HG02943 (cell line): ENCODE measurements around the gene DSTYK.
A peak's percentile ranks its signal among the peaks of the same experiment; 100 is the strongest.

Source experiments
- ATAC-seq: cut with Tn5 transposase; IDR thresholded peaks from one replicate; pipeline ENCODE4 v1.9.1; 2021; ENCODE audit warnings: mild to moderate bottlenecking, low read depth, moderate library complexity; ENCODE audit not compliant: unreplicated experiment

Gene DSTYK

GRCh38 chr1:205142102-205142469 lies 69.4 kb downstream of the DSTYK start:
- ATAC-seq = no peak

GRCh38 chr1:205141236-205142101 lies 70.0 kb downstream of the DSTYK start:
- ATAC-seq = no peak

- no peak for ATAC-seq
Measured at GRCh38 chr1:205140113-205140512, 71.4 kb downstream of the DSTYK start.

GRCh38 chr1:205137901-205138300 lies 73.6 kb downstream of the DSTYK start:
- ATAC-seq = no peak

GRCh38 chr1:205133287-205133686 lies 78.2 kb downstream of the DSTYK start:
- ATAC-seq = no peak

GRCh38 chr1:205129447-205130029 lies 82.0 kb downstream of the DSTYK start:
- ATAC-seq = no peak

- no peak for ATAC-seq
Measured at GRCh38 chr1:205128050-205128449, 83.5 kb downstream of the DSTYK start.

GRCh38 chr1:205127646-205128045 lies 83.9 kb downstream of the DSTYK start:
- no peak for ATAC-seq

- ATAC-seq = no peak
Measured at GRCh38 chr1:205124726-205125125, 86.8 kb downstream of the DSTYK start.

GRCh38 chr1:205122489-205122882 lies 89.0 kb downstream of the DSTYK start:
- ATAC-seq = no peak

- ATAC-seq = peak; percentile 89
Measured at GRCh38 chr1:205121660-205122488, 89.6 kb downstream of the DSTYK start, which contains the start of gene RBBP5. RBBP5 (minus strand) TSS chr1:205121978; CDS start chr1:205121873, 105 bp downstream.

- no peak for ATAC-seq
Measured at GRCh38 chr1:205118752-205119151, 92.8 kb downstream of the DSTYK start.

GRCh38 chr1:205111354-205111753 lies 100.1 kb downstream of the DSTYK start:
- no peak for ATAC-seq

GRCh38 chr1:205109711-205110110 lies 101.8 kb downstream of the DSTYK start:
- ATAC-seq = no peak

- no peak for ATAC-seq
Measured at GRCh38 chr1:205109269-205109668, 102.2 kb downstream of the DSTYK start.

- no peak for ATAC-seq
Measured at GRCh38 chr1:205108464-205108863, 103.0 kb downstream of the DSTYK start.

- ATAC-seq = no peak
Measured at GRCh38 chr1:205107327-205107726, 104.2 kb downstream of the DSTYK start.

- no peak for ATAC-seq
Measured at GRCh38 chr1:205102404-205102803, 109.1 kb downstream of the DSTYK start.

GRCh38 chr1:205098242-205098641 lies 113.3 kb downstream of the DSTYK start:
- ATAC-seq = no peak

- ATAC-seq = no peak
Measured at GRCh38 chr1:205095422-205095821, 116.1 kb downstream of the DSTYK start.
